Tibial artery (tissue), 4 donors: Measurements from ENCODE around the gene CLEC3A.

Source experiments
- DNase-seq, 2 donors: peaks; one replicate each; pipeline ENCODE4 v3.0.0-alpha.2; 2019
- H3K27ac ChIP-seq, 2 donors: fragments of 200-600 bp; sonication (generic) in 1 of 2; 1 replicate in 1 of 2; 2 replicates in 1 of 2; pipeline ENCODE4 v1.5.1; 2018 to 2019; ENCODE audit warnings: mild to moderate bottlenecking in 1 of 2
- H3K27me3 ChIP-seq, 2 donors: fragments of 200-600 bp; sonication (generic) in 1 of 2; one replicate each; pipeline versions ENCODE4 v1.5.1 to v1.6.0; 2016 to 2019
- H3K36me3 ChIP-seq, 3 donors: fragments of 200-600 bp; sonication (generic) in 2 of 3; one replicate each; pipeline ENCODE4 v1.5.1; 2016 to 2019; ENCODE audit warnings: mild to moderate bottlenecking in 2 of 3
- H3K4me1 ChIP-seq, 4 donors: fragments of 200-600 bp; sonication (generic) in 2 of 4; 1 replicate in 3 of 4; 2 replicates in 1 of 4; pipeline ENCODE4 v1.5.1; 2016 to 2019
- H3K4me3 ChIP-seq, 2 donors: fragments of 200-600 bp; sonication (generic) in 1 of 2; 1 replicate in 1 of 2; 2 replicates in 1 of 2; pipeline ENCODE4 v1.5.1; 2018 to 2019; ENCODE audit warnings: mild to moderate bottlenecking in 2 of 2
- H3K9me3 ChIP-seq, 3 donors: fragments of 200-600 bp; sonication (generic) in 1 of 3; one replicate each; pipeline ENCODE4 v1.5.1; 2016 to 2019
- CTCF ChIP-seq, 2 experiments: fragments of 200-600 bp in 1 of 2; fragments of 450-650 bp in 1 of 2; IDR thresholded peaks; one replicate each; pipeline ENCODE4 v1.5.1; 2017 to 2019; ENCODE audit warnings: antibody characterized with exemption in 2 of 2, mild to moderate bottlenecking in 1 of 2, moderate library complexity in 1 of 2
- intact Hi-C: fragments of 100-400 bp; cut with DNase I; formaldehyde crosslinking; loops from one replicate; pipeline ENCODE4 v1.15.0; 2023; ENCODE audit warnings: low total_unique reads

The CLEC3A gene

GRCh38 chr16:78005881-78006280, 16.5 kb upstream of the CLEC3A start:
- TF ChIP-seq CTCF (IDR thresholded peaks at IDR 0.05): no peak
- intact Hi-C loops: no loop called here
- no peak for DNase-seq
- no peak overlapping the region for H3K27ac ChIP-seq
- no peaks in the 10 kb centered on the region for H3K27me3 ChIP-seq
- no peaks in the 10 kb centered on the region for H3K9me3 ChIP-seq
- H3K4me3 ChIP-seq: no peak overlapping the region
- H3K4me1 ChIP-seq: peaks cover 0 to 6% (median 0%) of the 10 kb centered on the region in 4 donors
- H3K36me3 ChIP-seq: no peaks in the 10 kb centered on the region

GRCh38 chr16:78007121-78007520, 15.2 kb upstream of the CLEC3A start:
- H3K4me1 ChIP-seq: peaks cover 0 to 6% (median 0%) of the 10 kb centered on the region in 4 donors
- no peaks in the 10 kb centered on the region for H3K9me3 ChIP-seq
- no peaks in the 10 kb centered on the region for H3K36me3 ChIP-seq
- no peak overlapping the region for H3K4me3 ChIP-seq
- DNase-seq: no peak
- intact Hi-C loops: no loop called here
- no peak overlapping the region for H3K27ac ChIP-seq
- H3K27me3 ChIP-seq: no peaks in the 10 kb centered on the region
- no peak for TF ChIP-seq CTCF (IDR thresholded peaks at IDR 0.05)

DNA sequence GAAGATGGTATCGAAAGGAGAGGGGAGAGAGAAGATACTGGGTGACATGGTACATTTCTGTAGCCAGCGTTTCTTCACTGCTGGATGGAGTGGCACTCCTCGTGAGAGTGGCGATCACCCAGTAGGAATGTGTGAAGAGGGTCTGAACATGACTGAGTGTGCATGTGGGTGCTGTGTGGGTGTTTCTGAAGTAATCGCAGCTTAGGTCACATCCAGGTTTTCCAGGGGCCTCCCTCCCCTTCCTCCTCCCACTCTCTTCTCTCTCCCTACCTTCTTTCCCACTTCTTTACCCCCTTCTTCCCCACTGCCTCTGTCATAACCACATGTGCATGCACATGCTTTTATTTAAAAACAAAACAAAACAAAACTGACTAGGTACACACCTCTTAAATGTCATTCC, 1.8 kb downstream of the CLEC3A start:
- no peak overlapping the region for H3K27ac ChIP-seq
- no peak for DNase-seq
- intact Hi-C loops: no loop called here
- no peaks in the 10 kb centered on the region for H3K4me1 ChIP-seq
- H3K4me3 ChIP-seq: no peak overlapping the region
- peaks cover 0 to 6% of the 10 kb centered on the region in 2 donors for H3K27me3 ChIP-seq
- H3K36me3 ChIP-seq: no peaks in the 10 kb centered on the region
- TF ChIP-seq CTCF (IDR thresholded peaks at IDR 0.05): no peak
- no peaks in the 10 kb centered on the region for H3K9me3 ChIP-seq

- TF ChIP-seq CTCF (IDR thresholded peaks at IDR 0.05): no peak
- intact Hi-C loops: no loop called here
These were observed 3.3 kb downstream of the CLEC3A start for GRCh38 chr16:78025631-78026030.

DNA sequence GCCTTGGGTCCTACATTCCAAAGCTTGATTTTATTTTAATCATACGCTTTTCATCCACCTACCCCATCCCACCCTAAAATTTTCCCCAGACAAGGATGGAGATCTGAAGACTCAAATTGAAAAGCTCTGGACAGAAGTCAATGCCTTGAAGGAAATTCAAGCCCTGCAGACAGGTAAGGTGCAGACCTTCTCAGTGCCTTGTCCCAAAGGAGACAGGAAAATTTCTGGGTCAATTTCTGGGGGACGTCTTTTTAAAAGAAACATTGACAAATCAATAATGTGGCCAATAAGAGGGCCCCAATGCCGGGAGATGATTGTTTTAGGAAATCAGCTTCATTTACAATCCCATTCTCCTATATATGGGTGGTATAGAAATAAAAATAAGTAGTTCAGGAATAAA, 5.7 kb downstream of the CLEC3A start:
- Histone ChIP-seq H3K27ac (no peak overlapping the region), H3K4me1 (no peaks in the 10 kb centered on the region), H3K36me3 (no peaks in the 10 kb centered on the region), H3K9me3 (no peaks in the 10 kb centered on the region), H3K27me3 (peaks cover 0 to 6% of the 10 kb centered on the region in 2 donors), H3K4me3 (no peak overlapping the region)
- no peak for DNase-seq
- TF ChIP-seq CTCF (IDR thresholded peaks at IDR 0.05): no peak
- intact Hi-C loops: no loop called here

More at GRCh38 chr16:78025631-78026030, 3.3 kb downstream of the CLEC3A start:
- DNase-seq: no peak
- H3K4me1 ChIP-seq: no peaks in the 10 kb centered on the region
- H3K4me3 ChIP-seq: no peak overlapping the region
- H3K9me3 ChIP-seq: no peaks in the 10 kb centered on the region
- H3K36me3 ChIP-seq: no peaks in the 10 kb centered on the region
- H3K27me3 ChIP-seq: peaks cover 0 to 6% of the 10 kb centered on the region in 2 donors
- no peak overlapping the region for H3K27ac ChIP-seq

DNA sequence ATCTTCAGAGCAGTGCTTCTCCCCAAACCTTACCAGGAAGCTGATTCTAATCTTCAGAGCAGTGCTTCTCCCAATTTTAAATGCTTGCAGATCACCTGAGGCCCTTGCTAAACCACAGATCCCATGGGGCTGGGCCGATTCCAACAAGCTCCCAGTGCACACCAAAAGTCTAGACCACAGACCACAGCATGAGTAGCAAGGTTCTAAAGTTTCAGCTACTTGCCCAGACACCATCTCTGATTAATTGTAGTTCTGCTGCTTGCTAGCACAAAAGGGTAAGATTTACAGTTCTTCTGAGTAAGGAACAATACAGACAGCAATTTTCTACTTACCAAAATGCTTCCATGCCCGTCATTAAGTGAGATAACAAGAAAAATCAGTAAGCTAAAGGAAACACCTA, 12.2 kb downstream of the CLEC3A start:
- intact Hi-C loops: no loop called here
- no peaks in the 10 kb centered on the region for H3K36me3 ChIP-seq
- TF ChIP-seq CTCF (IDR thresholded peaks at IDR 0.05): no peak
- no peaks in the 10 kb centered on the region for H3K9me3 ChIP-seq
- peaks cover 0 to 21% (median 5%) of the 10 kb centered on the region in 4 donors for H3K4me1 ChIP-seq
- no peak for DNase-seq
- no peak overlapping the region for H3K27ac ChIP-seq
- H3K27me3 ChIP-seq: no peaks in the 10 kb centered on the region
- no peak overlapping the region for H3K4me3 ChIP-seq
